GM12873 (cell line): Measurements from ENCODE around the gene ORC5.

Source experiments
- CTCF ChIP-seq: IDR thresholded peaks from 2 replicates; pipeline ENCODE4 v1.5.1; 2012; ENCODE audit warnings: low read depth, mild to moderate bottlenecking, moderate library complexity, low read length, control low read depth; ENCODE audit not compliant: insufficient read depth; ENCODE audit errors: missing control alignments

The ORC5 gene

GRCh38 chr7:104207731-104208420 lies at the start of gene ORC5:
ORC5 (minus strand) TSS chr7:104208013; CDS start chr7:104207904, 109 bp downstream.
- TF ChIP-seq CTCF: no peak

- no peak for TF ChIP-seq CTCF
Observed at GRCh38 chr7:104255616-104256015, 47.8 kb upstream of the ORC5 start.

- no peak for TF ChIP-seq CTCF
Observed at GRCh38 chr7:104255194-104255593, 47.4 kb upstream of the ORC5 start.

- no peak for TF ChIP-seq CTCF
Observed at GRCh38 chr7:104254696-104255095, 46.9 kb upstream of the ORC5 start.

- peak; percentile 29 for TF ChIP-seq CTCF
Observed at GRCh38 chr7:104252409-104253134, 44.8 kb upstream of the ORC5 start.

GRCh38 chr7:104242638-104243037 lies 34.8 kb upstream of the ORC5 start:
- no peak for TF ChIP-seq CTCF

GRCh38 chr7:104241538-104242209 lies 33.9 kb upstream of the ORC5 start:
- no peak for TF ChIP-seq CTCF
